Skin of body (tissue), 2 donors: ENCODE results near the gene TXNDC2. TPM values are rescaled to one million over a fixed set of nuclear protein-coding genes. Genes with fewer than 3 reads are reported as not detected.
A peak's percentile ranks its signal among the peaks of the same experiment; 100 is the strongest.

Experiments
- DNase-seq: peaks from one replicate; lab custom pipeline; 2025; lab: John Stamatoyannopoulos, UW
- total RNA-seq: library from RNA; depleted of rRNA; stranded (reverse); fragments of >200 nt; gene quantifications from one replicate; pipeline ENCODE4 v1.2.3, GENCODE V29; 2014

Gene TXNDC2
- total RNA-seq, 1 donor from 2014 or later = not detected

- DNase-seq = no peak
Observed at GRCh38 chr18:9859232-9859631, 26.5 kb upstream of the TXNDC2 start.

DNA sequence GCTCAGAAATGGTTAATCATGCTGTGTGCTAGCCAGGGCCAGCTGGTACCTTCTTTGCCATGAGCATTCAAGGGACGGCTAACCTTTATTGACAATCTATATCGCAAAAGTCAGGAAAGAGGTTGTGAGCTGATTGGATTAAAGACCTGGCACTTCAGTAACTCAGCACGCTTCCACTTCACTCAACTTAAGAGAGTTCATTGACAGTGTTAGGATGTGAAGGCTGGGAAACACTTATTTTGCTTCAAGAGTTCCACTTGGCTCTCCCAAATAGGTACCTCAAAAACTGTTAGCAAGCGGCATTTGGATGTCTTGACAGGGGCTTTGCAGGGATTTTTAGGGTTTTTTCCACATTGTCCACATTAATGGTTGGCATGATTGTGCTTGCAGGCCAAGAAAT is 25.1 kb upstream of the TXNDC2 start:
- no peak for DNase-seq

- no peak for DNase-seq
Observed at GRCh38 chr18:9861157-9861556, 24.6 kb upstream of the TXNDC2 start.

GRCh38 chr18:9861933-9862332 is 23.8 kb upstream of the TXNDC2 start:
- no peak for DNase-seq

- DNase-seq = no peak
Observed at GRCh38 chr18:9862686-9863085, 23.1 kb upstream of the TXNDC2 start.

- DNase-seq = no peak
Observed at GRCh38 chr18:9863282-9863681, 22.5 kb upstream of the TXNDC2 start.

DNA sequence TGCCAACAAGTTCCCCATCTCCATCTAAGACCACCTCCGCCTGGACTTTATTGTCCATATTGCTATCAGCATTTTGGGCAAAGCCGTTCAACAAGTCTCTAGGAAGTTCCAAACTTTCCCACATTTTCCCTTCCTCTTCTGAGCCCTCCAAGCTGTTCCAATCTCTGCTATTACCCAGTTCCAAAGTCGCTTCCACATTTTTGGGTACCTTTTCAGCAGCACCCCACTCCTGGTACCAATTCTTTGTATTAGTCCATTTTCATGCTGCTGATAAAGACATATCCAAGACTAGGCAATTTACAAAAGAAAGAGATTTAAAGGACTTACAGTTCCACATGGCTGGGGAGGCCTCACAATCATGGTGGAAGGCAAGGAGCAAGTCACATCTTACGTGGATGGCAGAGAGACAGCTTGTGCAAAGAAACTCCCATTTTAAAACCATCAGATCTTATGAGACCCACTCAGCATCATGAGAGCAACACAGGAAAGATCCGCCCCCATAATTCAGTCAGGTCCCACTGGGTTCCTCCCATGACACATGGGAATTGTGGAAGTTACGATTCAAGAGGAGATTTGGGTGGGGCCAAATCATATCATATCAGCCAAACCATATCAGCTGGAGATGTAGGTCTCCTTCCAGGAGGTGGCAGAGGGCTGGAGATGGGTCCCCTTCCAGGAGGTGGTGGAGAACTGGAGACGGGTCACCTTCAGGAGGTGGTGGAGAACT is 19.8 kb upstream of the TXNDC2 start:
- no peak for DNase-seq

- no peak for DNase-seq
Observed at GRCh38 chr18:9866627-9867026, 19.1 kb upstream of the TXNDC2 start.

DNA sequence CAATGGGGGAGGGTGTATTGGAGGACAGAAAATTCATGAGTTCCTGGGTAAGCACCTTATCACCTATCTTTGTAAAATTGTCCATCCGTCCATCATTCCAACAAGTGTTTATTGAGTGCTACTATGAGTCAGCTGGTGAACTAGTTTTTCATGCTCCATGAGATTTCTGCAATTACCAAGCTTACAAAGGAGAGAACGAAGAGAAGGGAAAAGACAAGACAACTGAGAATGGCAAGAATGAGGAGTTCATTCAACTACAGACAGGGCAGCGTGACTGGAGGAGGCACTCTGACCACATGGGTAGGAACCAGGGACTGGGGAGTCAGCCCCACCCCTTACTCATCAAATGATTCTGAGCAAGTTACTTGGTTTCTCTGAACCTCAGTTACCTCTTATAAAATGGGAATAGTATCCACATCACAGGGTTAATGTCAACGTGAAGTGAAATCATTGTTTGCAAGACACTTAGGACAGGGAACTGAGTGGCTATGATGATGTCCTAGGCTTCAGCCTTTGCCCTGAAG is 18.6 kb upstream of the TXNDC2 start:
- DNase-seq = no peak

- DNase-seq = no peak
Observed at GRCh38 chr18:9868857-9869714, 16.7 kb upstream of the TXNDC2 start.

DNA sequence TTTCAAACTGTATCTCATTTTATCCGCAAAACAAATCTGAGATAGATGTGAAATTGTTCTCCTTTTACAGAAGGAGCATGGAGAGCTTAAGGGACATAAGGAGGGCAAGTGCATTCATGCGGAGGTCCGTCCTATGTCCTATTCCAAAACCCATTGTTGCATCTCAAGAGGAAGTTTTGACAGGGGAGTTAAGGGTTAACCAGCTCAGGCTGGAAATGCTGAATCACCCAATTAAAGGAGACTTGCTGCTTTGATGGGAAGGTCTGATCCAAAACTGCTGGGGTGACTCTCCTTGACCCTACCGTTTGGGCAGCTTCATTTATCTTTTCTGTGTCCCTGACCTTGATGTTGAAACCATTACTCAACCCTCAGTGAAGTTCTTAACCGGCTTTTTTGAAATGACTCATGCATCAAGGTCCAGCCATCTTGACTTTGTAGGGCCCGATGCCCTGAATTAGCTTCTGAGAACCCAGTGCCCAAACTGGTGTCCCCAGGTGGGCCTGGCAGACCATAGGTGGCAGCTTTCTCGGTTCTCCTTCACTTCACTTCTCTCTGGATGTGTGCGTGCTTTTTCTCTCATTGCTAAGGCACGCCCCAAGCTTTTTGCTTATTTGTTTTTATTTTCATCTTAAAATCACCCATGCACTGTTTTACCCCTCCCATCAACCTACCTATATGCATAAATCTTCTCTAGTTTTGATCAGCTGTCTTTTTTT is 15.9 kb upstream of the TXNDC2 start:
- DNase-seq = no peak

GRCh38 chr18:9870431-9871008 is 15.3 kb upstream of the TXNDC2 start:
- DNase-seq = no peak

- DNase-seq = no peak
Observed at GRCh38 chr18:9871244-9871746, 14.5 kb upstream of the TXNDC2 start.

- DNase-seq = no peak
Observed at GRCh38 chr18:9872823-9873222, 12.9 kb upstream of the TXNDC2 start.

DNA sequence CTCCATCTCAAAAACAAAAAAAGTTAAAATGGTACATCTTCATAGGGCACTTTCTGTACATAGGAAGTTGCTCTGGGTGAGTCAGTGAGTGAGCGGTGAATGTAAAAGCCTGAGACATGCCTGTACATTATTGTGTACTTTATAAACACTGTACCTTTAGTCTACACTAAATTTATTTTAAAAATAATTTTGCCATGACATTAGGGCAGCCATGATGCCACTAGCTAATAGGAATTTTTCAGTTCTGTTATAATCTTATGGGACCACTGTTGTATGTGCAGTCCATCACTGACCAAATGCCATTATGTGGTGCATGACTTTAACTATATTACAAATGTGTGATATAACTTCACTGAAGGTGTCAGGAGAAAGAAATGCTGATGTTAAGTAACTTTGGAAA is 11.0 kb upstream of the TXNDC2 start:
- no peak for DNase-seq

- DNase-seq = no peak
Observed at GRCh38 chr18:9876212-9876866, 9.4 kb upstream of the TXNDC2 start.

GRCh38 chr18:9876867-9877654 is 8.7 kb upstream of the TXNDC2 start:
- DNase-seq = peak; percentile 80

DNA sequence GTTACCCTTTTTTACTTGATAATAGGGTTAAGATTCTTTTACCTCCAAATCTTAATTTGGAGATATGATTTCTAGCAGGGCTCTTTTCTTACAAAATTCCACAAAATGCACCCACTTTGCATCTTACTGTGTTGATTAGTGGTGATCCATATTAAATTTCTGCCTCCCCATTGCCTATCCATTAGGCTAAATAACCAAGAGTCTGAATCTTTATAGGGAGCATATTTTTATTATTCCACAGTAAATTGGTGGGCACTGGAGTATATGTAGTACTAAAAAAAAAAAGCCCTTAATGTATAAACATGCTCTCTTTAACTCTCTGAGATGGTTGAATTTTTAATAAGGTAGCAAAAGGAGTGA is 8.1 kb upstream of the TXNDC2 start:
- no peak for DNase-seq

- DNase-seq = no peak
Observed at GRCh38 chr18:9878095-9878494, 7.7 kb upstream of the TXNDC2 start.

GRCh38 chr18:9878783-9879242 is 7.0 kb upstream of the TXNDC2 start:
- DNase-seq = no peak
